Ovary (tissue), 9 donors: ENCODE data around the gene POU2F3. TPM values are rescaled to one million over a fixed set of nuclear protein-coding genes. Genes with fewer than 3 reads are reported as not detected.
A peak's percentile ranks its signal among the peaks of the same experiment; 100 is the strongest.

ENCODE experiments used
- DNase-seq, 5 donors: peaks; one replicate each; pipeline ENCODE4 v3.0.0-alpha.2; 2019 to 2020
- H3K27ac ChIP-seq, 2 donors: fragments of 200-600 bp; one replicate each; pipeline versions ENCODE4 v1.5.1 to v1.8.0; 2019 to 2022
- H3K27me3 ChIP-seq: fragments of 200-600 bp; one replicate; pipeline ENCODE4 v1.8.0; 2022
- H3K36me3 ChIP-seq: fragments of 200-600 bp; sonication (generic); one replicate; pipeline ENCODE4 v1.5.1; 2019
- H3K4me1 ChIP-seq: one replicate; pipeline ENCODE4 v1.8.1; 2013; ENCODE audit warnings: mild to moderate bottlenecking, moderate library complexity; ENCODE audit not compliant: insufficient read depth
- H3K4me3 ChIP-seq: fragments of 200-600 bp; sonication (generic); one replicate; pipeline ENCODE4 v1.5.1; 2017
- H3K9me3 ChIP-seq, 2 donors: fragments of 200-600 bp in 1 of 2; sonication (generic) in 1 of 2; one replicate each; pipeline versions ENCODE4 v1.5.1 to v1.8.1; 2013 to 2019; ENCODE audit warnings: mild to moderate bottlenecking in 1 of 2, moderate library complexity in 1 of 2
- CTCF ChIP-seq, 3 donors: fragments of 450-650 bp in 2 of 3; fragments of 200-600 bp in 1 of 3; IDR thresholded peaks; one replicate each; pipeline versions ENCODE4 v1.5.1 to v1.8.0; 2016 to 2022; ENCODE audit warnings: antibody characterized with exemption in 3 of 3, mild to moderate bottlenecking in 1 of 3
- EP300 ChIP-seq: sonication (generic); formaldehyde crosslinking; IDR thresholded peaks from one replicate; pipeline ENCODE4 v1.6.1; 2017; ENCODE audit warnings: antibody characterized with exemption
- POLR2A ChIP-seq: fragments of 450-650 bp; IDR thresholded peaks from one replicate; pipeline ENCODE4 v1.6.1; 2017; ENCODE audit warnings: antibody characterized with exemption, mild to moderate bottlenecking, moderate library complexity
- WGBS, 3 donors: extraction: QIAGEN DNeasy Blood & Tissue Kit in 1 of 3; methylation state at CpG; one replicate each; pipeline versions ENCODE4 v1.1.5 to v1.1.7; 2013 to 2017; 5-methylcytosine and 5-hydroxymethylcytosine counted together
- intact Hi-C, 4 donors: fragments of 100-400 bp; cut with DNase I; formaldehyde crosslinking; loops; one replicate each; pipeline versions ENCODE4 v1.11.0 to v1.15.1; 2022 to 2023
- polyA plus RNA-seq, 2 donors: library from polyadenylated mRNA; stranded (reverse); fragments of 200-250 nt in 1 of 2; fragments of 350-450 nt in 1 of 2; fragmentation: Illumina TruSeq in 1 of 2; extraction: RNeasy Lipid Tissue Mini Kit (QIAGEN cat#74804) in 1 of 2; gene quantifications; one replicate each; pipeline ENCODE4 v1.2.3, GENCODE V29; 2013 to 2014
- total RNA-seq, 7 donors: library from RNA; depleted of rRNA in 2 of 7; stranded (reverse); fragments of >200 nt in 2 of 7; fragmentation: NEBNext Ultra II Directional in 3 of 7; extraction: Animal tissue kit (Norgen Biotek cat#: 25700) in 3 of 7; gene quantifications; one replicate each; pipeline versions ENCODE4 v1.1.0 to v1.2.4, GENCODE V29; 2016 to 2023
- donor health status: DM: no; HTN: no; CAD: no; lungs with moderate emphysema.
- donor health status: DM: no; HTN: no; CAD: no.
- donor health status: Bipolar disorder and iron deficiency.
- donor health status: DM: yes; HTN: yes; CAD: no.
- donor health status: DM: no; HTN: no; CAD: no.
- donor health status: DM: yes; HTN: yes; CAD: no.

POU2F3 gene
- total and polyA plus RNA-seq, 9 donors = 0.05 to 1.0 (median 0.22) TPM; not detected in 2

DNA sequence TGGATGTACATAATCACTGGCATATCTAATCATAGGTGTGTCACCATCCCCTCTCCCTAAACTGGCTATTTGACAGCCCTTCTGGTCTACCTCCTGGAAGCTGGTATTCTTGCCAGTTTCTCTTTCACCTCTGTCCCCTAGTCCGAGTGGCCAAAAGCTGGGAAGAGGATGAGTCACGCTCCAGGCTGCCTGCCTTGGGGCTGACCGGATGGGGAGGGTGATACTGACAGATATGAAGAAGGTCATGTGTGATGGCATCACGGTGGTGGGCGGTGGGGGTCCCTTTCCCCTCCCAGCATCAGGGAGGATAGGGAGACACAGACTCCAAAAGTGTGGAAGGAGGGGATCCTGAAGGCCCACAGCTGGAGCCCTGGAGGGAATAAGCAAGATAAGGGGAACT, 24.3 kb upstream of the POU2F3 start:
- Histone ChIP-seq H3K27me3 (no peaks in the 10 kb centered on the region), H3K36me3 (no peaks in the 10 kb centered on the region), H3K4me1 (peaks cover 25% of the 10 kb centered on the region), H3K27ac (peak overlapping the region in 1 of 2 donors; percentile 46), H3K4me3 (no peak overlapping the region), H3K9me3 (no peaks in the 10 kb centered on the region)
- 6 to 31% (median 10%) methylated on average over 5 of the region's 5 CpGs for WGBS, 3 donors
- DNase-seq = peak; percentile 55 to 77 (median 61)
- TF ChIP-seq CTCF (IDR thresholded peaks at IDR 0.05) (no peak), POLR2A (no peak), EP300 (no peak)
- intact Hi-C loops = no loop called here

DNA sequence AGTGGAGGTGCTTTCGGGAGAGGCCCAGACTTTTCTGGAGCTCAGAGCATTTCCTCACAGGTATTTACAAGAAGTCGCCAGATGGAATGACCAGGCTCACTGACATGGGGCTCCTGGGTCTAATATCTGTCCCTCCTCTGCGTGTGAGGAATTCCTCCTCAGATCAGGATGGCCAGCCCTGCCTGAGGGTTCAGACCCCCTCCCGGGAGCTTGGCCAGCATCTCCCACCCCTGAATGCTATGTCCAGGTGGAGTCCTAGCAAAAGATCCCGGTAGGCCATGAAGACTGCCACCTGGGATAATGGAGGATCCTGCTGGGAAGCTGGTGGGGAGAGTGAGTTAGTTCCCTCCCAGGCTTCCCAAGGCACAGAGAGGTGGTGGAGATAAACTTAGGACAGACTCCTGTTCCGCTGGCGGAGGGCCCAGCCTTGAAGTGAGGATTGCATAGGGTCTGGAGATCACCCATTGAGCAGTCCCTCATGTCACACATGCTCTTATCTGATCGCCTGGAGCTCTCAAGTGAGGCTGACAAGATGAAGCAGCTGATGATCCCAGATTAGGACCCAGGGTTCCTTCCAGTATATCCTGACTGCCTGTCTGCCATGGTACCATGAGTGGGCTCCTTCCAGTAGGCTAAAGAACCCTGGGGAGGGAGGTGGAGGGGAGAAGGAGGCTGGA, 23.4 kb upstream of the POU2F3 start:
- no peak for TF ChIP-seq POLR2A
- TF ChIP-seq CTCF (IDR thresholded peaks at IDR 0.05) = no peak
- no peak for TF ChIP-seq EP300
- DNase-seq = no peak
- Histone ChIP-seq H3K4me1 (peaks cover 25% of the 10 kb centered on the region), H3K27ac (peak overlapping the region in 1 of 2 donors; percentile 46), H3K4me3 (no peak overlapping the region), H3K27me3 (no peaks in the 10 kb centered on the region), H3K9me3 (no peaks in the 10 kb centered on the region), H3K36me3 (no peaks in the 10 kb centered on the region)
- WGBS, 3 donors = 68 to 74% (median 73%) methylated on average over 8 of the region's 8 CpGs
- intact Hi-C loops = no loop called here

GRCh38 chr11:120217526-120217925, 22.4 kb upstream of the POU2F3 start:
- 82 to 92% (median 85%) methylated on average over 12 of the region's 12 CpGs for WGBS, 3 donors

GRCh38 chr11:120217941-120218694, 21.8 kb upstream of the POU2F3 start:
- Histone ChIP-seq H3K4me1 (peaks cover 25% of the 10 kb centered on the region), H3K27me3 (no peaks in the 10 kb centered on the region), H3K36me3 (no peaks in the 10 kb centered on the region), H3K9me3 (no peaks in the 10 kb centered on the region), H3K4me3 (no peak overlapping the region), H3K27ac (peak overlapping the region in 1 of 2 donors; percentile 38)
- DNase-seq = no peak
- intact Hi-C loops = no loop called here
- TF ChIP-seq POLR2A (no peak), CTCF (IDR thresholded peaks at IDR 0.05) (no peak), EP300 (no peak)
- WGBS, 3 donors = 62 to 66% (median 63%) methylated on average over 12 of the region's 12 CpGs

More at GRCh38 chr11:120217526-120217925, 22.4 kb upstream of the POU2F3 start:
- intact Hi-C loops = no loop called here
- TF ChIP-seq CTCF (IDR thresholded peaks at IDR 0.05) = no peak
- TF ChIP-seq POLR2A = no peak
- Histone ChIP-seq H3K27ac (no peak overlapping the region), H3K36me3 (no peaks in the 10 kb centered on the region), H3K27me3 (no peaks in the 10 kb centered on the region), H3K4me3 (no peak overlapping the region), H3K9me3 (no peaks in the 10 kb centered on the region), H3K4me1 (peaks cover 25% of the 10 kb centered on the region)
- DNase-seq = no peak
